ENCODE data around the gene MAPK1. TPM values are rescaled to one million over a fixed set of nuclear protein-coding genes. Genes with fewer than 3 reads are reported as not detected.

The MAPK1 gene
- total and polyA plus RNA-seq, 9 of the 15 experiments (the other 6 are each of a cell fraction or from before 2014, with no cell fraction given), result 46.3 to 575 (median 283) TPM

GRCh38 chr22:21862386-21863245, 4.8 kb downstream of the MAPK1 start:
- Histone ChIP-seq H3K27me3 (ENCODE audit: control insufficient read depth in 2 of 2, insufficient read depth in 2 of 2, low read length in 2 of 2) (no peaks in the 10 kb centered on the region), H3K4me1 (replicated peaks in 1 of 2; ENCODE audit: control insufficient read depth in 2 of 2, insufficient read depth in 2 of 2, low read length in 2 of 2) (peaks cover 51 to 69% of the 10 kb centered on the region in 2 experiments), H3K9me1 (ENCODE audit: control insufficient read depth, insufficient read depth, low read length) (peaks cover 33% of the 10 kb centered on the region), H3K36me3 (ENCODE audit: control insufficient read depth, insufficient read depth, low read length) (peaks cover 66% of the 10 kb centered on the region), H3K4me3 (no peak overlapping the region), H2AFZ (ENCODE audit: low read depth, low read length) (no peak overlapping the region), H4K20me1 (replicated peaks; ENCODE audit: control insufficient read depth, insufficient read depth, low read length) (peaks cover 91% of the 10 kb centered on the region), H3K9ac (ENCODE audit: insufficient read depth in 1 of 2, low read depth in 2 of 2, low read length in 2 of 2) (no peak overlapping the region), H3K27ac (ENCODE audit: extremely low read depth, low read depth, low read length) (no peak overlapping the region), H3K79me2 (ENCODE audit: control insufficient read depth, insufficient read depth, low read length) (peaks cover 98% of the 10 kb centered on the region), H3K9me3 (replicated peaks; ENCODE audit: control insufficient read depth, insufficient read depth, low read depth, low read length) (no peaks in the 10 kb centered on the region), H3K4me2 (ENCODE audit: insufficient read depth, low read length) (no peak overlapping the region)
- BruUV-seq (replicated peaks), result no TSS peak
- intact Hi-C loops (cut with micrococcal nuclease) (loop anchor here (10.0 kb wide), 1 partner anchor 692 kb away; the partner anchor contains the start of gene PRAME), in situ Hi-C loops (cut with MboI) (no loop called here)
- ChIA-PET CTCF (ENCODE audit: low intra/inter-chr PET ratio) (no interaction called here), POLR2A (interaction anchor here (0.5 to 45.6 kb wide), 15 partner anchors 3 to 1617 kb away, joined by 3 to 1351 read pairs (median 4); partner anchors contain the start of genes MAPK1 and YPEL1)
- no peak for ATAC-seq
- WGBS (ENCODE audit: insufficient coverage, low coverage, missing lambda C conversion rate), result 61% methylated on average over 9 of the region's 9 CpGs
- FAIRE-seq, result no peak
- peak in 3 of 4 experiments; percentile 63 to 68 (median 64) for DNase-seq (ENCODE audit: extremely low read depth in 1 of 4, low spot score in 3 of 4)
- TF ChIP-seq, protein P1, sequence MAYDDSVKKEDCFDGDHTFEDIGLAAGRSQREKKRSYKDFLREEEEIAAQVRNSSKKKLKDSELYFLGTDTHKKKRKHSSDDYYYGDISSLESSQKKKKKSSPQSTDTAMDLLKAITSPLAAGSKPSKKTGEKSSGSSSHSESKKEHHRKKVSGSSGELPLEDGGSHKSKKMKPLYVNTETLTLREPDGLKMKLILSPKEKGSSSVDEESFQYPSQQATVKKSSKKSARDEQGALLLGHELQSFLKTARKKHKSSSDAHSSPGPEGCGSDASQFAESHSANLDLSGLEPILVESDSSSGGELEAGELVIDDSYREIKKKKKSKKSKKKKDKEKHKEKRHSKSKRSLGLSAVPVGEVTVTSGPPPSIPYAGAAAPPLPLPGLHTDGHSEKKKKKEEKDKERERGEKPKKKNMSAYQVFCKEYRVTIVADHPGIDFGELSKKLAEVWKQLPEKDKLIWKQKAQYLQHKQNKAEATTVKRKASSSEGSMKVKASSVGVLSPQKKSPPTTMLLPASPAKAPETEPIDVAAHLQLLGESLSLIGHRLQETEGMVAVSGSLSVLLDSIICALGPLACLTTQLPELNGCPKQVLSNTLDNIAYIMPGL (CRISPR knock-in tag; IDR thresholded peaks at IDR 0.05), result 0 out of 2 replicates have a peak, but pooled peaks have one; percentile 32
- no peak for TF ChIP-seq ZNF449 (CRISPR knock-in tag; IDR thresholded peaks at IDR 0.05)
- 0 out of 4 replicates have a peak, but pooled peaks of 1 of the 2 experiments have one; percentile 12 for TF ChIP-seq MLX (CRISPR knock-in tag; conservative IDR thresholded peaks at IDR 0.05)
- TF ChIP-seq, protein P2, sequence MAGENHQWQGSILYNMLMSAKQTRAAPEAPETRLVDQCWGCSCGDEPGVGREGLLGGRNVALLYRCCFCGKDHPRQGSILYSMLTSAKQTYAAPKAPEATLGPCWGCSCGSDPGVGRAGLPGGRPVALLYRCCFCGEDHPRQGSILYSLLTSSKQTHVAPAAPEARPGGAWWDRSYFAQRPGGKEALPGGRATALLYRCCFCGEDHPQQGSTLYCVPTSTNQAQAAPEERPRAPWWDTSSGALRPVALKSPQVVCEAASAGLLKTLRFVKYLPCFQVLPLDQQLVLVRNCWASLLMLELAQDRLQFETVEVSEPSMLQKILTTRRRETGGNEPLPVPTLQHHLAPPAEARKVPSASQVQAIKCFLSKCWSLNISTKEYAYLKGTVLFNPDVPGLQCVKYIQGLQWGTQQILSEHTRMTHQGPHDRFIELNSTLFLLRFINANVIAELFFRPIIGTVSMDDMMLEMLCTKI (IDR thresholded peaks at IDR 0.05; ENCODE audit: partially characterized antibody), result no peak
- TF ChIP-seq PKNOX1 (IDR thresholded peaks at IDR 0.05), result no peak
- TF ChIP-seq, protein P3, sequence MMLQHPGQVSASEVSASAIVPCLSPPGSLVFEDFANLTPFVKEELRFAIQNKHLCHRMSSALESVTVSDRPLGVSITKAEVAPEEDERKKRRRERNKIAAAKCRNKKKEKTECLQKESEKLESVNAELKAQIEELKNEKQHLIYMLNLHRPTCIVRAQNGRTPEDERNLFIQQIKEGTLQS (IDR thresholded peaks at IDR 0.05), result no peak
- TF ChIP-seq, protein P3 (CRISPR knock-in tag; conservative IDR thresholded peaks at IDR 0.05), result 0 out of 2 replicates have a peak, but pooled peaks have one; percentile 39
- TF ChIP-seq ZNF239 (CRISPR knock-in tag; IDR thresholded peaks at IDR 0.05), result no peak
- no peak for TF ChIP-seq FOXA3 (CRISPR knock-in tag; conservative IDR thresholded peaks at IDR 0.05 in 1 of 2, IDR thresholded peaks at IDR 0.05 in 1 of 2)
